Measurements from ENCODE around the gene MPPE1. TPM values are rescaled to one million over a fixed set of nuclear protein-coding genes. Genes with fewer than 3 reads are reported as not detected.

Gene MPPE1
- total and polyA plus RNA-seq, 10 of the 15 experiments (the other 5 are each of a cell fraction or from before 2014, with no cell fraction given), result 13.8 to 34.5 (median 27.6) TPM

- TF ChIP-seq, protein P1, sequence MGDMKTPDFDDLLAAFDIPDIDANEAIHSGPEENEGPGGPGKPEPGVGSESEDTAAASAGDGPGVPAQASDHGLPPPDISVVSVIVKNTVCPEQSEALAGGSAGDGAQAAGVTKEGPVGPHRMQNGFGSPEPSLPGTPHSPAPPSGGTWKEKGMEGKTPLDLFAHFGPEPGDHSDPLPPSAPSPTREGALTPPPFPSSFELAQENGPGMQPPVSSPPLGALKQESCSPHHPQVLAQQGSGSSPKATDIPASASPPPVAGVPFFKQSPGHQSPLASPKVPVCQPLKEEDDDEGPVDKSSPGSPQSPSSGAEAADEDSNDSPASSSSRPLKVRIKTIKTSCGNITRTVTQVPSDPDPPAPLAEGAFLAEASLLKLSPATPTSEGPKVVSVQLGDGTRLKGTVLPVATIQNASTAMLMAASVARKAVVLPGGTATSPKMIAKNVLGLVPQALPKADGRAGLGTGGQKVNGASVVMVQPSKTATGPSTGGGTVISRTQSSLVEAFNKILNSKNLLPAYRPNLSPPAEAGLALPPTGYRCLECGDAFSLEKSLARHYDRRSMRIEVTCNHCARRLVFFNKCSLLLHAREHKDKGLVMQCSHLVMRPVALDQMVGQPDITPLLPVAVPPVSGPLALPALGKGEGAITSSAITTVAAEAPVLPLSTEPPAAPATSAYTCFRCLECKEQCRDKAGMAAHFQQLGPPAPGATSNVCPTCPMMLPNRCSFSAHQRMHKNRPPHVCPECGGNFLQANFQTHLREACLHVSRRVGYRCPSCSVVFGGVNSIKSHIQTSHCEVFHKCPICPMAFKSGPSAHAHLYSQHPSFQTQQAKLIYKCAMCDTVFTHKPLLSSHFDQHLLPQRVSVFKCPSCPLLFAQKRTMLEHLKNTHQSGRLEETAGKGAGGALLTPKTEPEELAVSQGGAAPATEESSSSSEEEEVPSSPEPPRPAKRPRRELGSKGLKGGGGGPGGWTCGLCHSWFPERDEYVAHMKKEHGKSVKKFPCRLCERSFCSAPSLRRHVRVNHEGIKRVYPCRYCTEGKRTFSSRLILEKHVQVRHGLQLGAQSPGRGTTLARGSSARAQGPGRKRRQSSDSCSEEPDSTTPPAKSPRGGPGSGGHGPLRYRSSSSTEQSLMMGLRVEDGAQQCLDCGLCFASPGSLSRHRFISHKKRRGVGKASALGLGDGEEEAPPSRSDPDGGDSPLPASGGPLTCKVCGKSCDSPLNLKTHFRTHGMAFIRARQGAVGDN (IDR thresholded peaks at IDR 0.05), result no peak
- TF ChIP-seq MXI1 (IDR thresholded peaks at IDR 0.05; ENCODE audit: low read depth, low read length) (no peak), SIX5 (IDR thresholded peaks at IDR 0.05; ENCODE audit: low read depth, low read length, severe bottlenecking) (no peak), NFIC (IDR thresholded peaks at IDR 0.05; ENCODE audit: low read depth, low read length) (no peak), POLR2A (IDR thresholded peaks at IDR 0.05; ENCODE audit: low read depth, low read length) (no peak), GABPA (IDR thresholded peaks at IDR 0.05; ENCODE audit: low read depth) (no peak), ASH2L (IDR thresholded peaks at IDR 0.05; ENCODE audit: borderline replicate concordance, low read depth) (no peak)
- TF ChIP-seq, protein P2, sequence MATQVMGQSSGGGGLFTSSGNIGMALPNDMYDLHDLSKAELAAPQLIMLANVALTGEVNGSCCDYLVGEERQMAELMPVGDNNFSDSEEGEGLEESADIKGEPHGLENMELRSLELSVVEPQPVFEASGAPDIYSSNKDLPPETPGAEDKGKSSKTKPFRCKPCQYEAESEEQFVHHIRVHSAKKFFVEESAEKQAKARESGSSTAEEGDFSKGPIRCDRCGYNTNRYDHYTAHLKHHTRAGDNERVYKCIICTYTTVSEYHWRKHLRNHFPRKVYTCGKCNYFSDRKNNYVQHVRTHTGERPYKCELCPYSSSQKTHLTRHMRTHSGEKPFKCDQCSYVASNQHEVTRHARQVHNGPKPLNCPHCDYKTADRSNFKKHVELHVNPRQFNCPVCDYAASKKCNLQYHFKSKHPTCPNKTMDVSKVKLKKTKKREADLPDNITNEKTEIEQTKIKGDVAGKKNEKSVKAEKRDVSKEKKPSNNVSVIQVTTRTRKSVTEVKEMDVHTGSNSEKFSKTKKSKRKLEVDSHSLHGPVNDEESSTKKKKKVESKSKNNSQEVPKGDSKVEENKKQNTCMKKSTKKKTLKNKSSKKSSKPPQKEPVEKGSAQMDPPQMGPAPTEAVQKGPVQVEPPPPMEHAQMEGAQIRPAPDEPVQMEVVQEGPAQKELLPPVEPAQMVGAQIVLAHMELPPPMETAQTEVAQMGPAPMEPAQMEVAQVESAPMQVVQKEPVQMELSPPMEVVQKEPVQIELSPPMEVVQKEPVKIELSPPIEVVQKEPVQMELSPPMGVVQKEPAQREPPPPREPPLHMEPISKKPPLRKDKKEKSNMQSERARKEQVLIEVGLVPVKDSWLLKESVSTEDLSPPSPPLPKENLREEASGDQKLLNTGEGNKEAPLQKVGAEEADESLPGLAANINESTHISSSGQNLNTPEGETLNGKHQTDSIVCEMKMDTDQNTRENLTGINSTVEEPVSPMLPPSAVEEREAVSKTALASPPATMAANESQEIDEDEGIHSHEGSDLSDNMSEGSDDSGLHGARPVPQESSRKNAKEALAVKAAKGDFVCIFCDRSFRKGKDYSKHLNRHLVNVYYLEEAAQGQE (IDR thresholded peaks at IDR 0.05; ENCODE audit: low read depth, low read length), result no peak
These were observed 40.9 kb upstream of the MPPE1 start (continued) for GRCh38 chr18:11948852-11949523.

Measured in GM12878 (cell line).